ENCODE measurements around the gene PDZD4.

Gene PDZD4

DNA sequence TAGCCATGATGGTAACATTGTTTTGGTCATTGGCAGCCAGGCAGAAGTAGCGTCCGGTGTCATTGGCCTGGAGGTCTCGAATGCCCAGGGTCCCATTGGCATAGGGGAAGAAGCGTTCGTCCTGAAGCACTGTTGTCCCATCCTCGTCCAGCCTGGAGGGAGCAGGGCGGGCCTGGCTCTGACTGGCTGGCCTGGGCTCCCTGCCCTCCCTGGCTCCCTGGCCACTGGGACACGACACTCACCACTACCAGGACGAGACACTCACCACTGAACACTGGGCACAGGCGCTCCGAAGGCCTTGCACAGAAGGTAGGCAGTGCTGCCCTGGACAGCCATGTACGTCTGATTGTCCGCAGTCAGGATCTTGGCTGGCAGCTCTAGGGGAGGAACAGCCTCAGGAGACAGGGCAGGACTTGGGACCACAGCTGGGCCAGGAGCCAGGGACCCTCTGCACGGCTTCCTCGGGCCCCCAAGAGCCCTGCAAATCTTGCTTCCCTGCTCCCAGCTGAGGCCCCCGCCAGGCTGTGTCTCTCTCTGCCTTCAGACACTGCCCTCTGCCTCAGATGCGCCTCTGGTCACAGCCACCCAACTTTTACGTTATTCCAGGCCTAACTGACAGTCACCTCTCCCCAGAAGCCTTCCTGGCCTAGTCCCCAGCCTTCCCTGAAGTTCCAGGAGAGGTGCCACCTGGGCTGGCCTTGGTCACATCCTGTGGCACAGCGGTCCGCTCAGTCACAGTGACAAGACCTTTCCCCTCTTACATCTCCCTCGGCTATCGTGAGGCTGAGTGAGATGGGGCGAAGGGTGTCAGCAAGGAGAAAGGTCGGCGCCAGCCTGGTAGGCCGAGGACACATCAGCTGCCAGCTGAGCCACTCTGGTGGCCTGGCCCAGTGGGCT lies 38.5 kb upstream of the PDZD4 start:
- DNase-seq (ENCODE audit: low read depth) = no peak

GRCh38 chrX:153867671-153868070 lies 37.3 kb upstream of the PDZD4 start:
- DNase-seq (ENCODE audit: low read depth) = no peak

DNA sequence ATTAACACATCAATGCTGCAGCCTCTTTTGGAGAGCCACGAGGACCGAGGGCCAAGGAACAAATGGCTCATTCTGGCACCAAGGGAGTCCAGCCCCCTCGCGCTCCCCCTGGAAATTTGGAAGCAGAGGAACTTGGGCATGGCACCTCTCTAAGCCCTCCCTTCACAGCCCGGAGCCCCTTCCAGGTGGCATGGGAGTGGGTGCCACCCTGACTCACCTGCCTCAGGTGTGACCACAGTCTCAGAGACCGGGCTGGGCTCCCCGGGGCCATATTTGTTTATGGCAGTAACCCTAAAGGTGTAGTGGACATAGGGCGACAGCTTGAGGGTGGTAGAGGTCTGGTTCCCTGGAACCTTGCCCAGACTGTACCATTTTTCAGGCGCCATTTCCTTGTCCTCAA lies 36.8 kb upstream of the PDZD4 start:
- DNase-seq (ENCODE audit: low read depth) = no peak

DNA sequence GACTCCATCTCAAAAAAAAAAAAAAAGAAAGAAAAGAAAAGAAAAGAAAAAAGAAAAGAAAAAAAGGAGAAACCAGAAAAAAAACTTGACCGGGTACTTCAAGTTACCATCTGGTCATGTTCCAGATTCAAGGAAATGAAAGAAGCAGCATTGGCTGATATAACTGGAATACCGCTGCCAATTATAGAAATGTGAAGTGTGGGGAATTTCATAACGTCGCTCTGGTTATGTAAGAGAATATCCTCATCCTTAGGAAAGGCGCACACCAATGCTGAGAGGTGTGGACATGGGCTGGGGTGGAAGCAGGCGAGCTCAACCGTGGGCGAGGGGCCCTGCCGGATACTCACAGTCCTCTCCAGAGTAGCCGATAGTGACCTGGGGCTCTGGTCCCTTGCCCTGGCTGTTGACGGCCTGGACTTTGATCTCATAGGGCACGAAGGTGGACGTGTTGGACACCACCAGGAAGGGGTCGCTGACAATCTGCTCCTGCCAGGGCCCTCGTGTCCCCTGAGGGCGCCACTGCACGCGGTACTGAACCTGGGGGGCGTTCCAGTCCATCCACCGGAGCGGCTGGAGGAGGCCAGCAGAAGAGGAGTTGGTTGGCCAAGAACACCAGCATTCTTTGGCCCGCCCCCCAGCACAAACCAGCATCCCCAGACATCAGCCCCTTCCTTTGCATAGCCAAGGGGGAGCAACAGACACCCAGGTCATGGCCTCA lies 36.1 kb upstream of the PDZD4 start:
- DNase-seq (ENCODE audit: low read depth) = no peak

GRCh38 chrX:153865685-153866084 lies 35.3 kb upstream of the PDZD4 start:
- DNase-seq (ENCODE audit: low read depth) = no peak

GRCh38 chrX:153865321-153865580 lies 34.9 kb upstream of the PDZD4 start:
- no peak for DNase-seq (ENCODE audit: low read depth)

- DNase-seq (ENCODE audit: low read depth) = no peak
Observed at GRCh38 chrX:153864561-153865320, 34.4 kb upstream of the PDZD4 start.

GRCh38 chrX:153864101-153864500 lies 33.8 kb upstream of the PDZD4 start:
- no peak for DNase-seq (ENCODE audit: low read depth)

GRCh38 chrX:153863251-153863991 lies 33.1 kb upstream of the PDZD4 start:
- DNase-seq (ENCODE audit: low read depth) = no peak

- no peak for DNase-seq (ENCODE audit: low read depth)
Observed at GRCh38 chrX:153862369-153863250, 32.3 kb upstream of the PDZD4 start.

DNA sequence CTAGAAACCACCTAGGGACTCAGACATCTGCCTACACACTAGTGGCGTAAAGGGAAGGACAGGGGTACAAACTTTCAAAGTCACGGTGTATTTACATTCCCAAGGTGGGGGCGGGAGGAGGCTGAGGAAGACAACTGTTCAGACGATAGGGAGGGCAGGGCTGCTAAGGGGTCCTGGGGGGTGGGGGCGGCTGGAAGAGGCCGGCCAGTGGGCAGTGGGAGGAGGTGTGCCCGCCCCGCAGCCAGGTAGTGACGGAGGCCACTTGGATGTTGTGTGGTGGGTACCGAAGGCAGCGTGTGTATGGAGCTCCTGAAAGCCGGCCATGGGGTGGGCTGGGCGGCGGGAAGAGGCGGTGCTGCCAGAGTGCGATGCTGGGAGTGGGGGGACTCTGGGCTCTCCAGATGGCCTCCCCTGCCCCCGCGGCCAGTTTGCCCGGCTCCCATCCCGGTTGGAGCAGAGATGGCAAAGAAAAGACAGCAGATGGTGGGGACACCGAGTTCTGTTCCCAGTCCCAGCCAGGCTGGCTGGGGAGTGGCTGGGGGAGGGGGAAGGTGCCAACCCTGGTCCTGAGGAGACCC lies 31.5 kb upstream of the PDZD4 start:
- no peak for DNase-seq (ENCODE audit: low read depth)

DNA sequence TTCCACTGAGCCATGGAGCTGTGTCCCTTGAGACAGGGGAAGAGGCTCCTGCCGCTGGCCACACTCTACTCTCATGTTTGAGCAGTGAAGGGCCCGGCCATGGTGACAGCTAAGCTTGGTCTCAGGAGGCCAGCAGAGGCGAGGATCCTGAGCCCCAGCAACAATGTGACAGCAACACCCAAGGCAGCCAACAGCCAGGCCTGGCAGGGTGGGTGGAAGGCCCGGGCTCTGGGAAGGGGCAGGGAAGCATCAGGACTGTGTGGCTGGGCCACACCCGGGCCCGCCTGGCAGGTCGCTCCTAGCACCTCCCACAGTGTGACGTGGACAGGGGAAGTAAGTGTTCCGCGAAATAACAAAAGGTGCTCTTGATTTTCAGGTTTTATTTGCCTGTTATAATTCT lies 30.8 kb upstream of the PDZD4 start:
- DNase-seq (ENCODE audit: low read depth) = no peak

- DNase-seq (ENCODE audit: low read depth) = no peak
Observed at GRCh38 chrX:153857348-153857903, 27.1 kb upstream of the PDZD4 start.

DNA sequence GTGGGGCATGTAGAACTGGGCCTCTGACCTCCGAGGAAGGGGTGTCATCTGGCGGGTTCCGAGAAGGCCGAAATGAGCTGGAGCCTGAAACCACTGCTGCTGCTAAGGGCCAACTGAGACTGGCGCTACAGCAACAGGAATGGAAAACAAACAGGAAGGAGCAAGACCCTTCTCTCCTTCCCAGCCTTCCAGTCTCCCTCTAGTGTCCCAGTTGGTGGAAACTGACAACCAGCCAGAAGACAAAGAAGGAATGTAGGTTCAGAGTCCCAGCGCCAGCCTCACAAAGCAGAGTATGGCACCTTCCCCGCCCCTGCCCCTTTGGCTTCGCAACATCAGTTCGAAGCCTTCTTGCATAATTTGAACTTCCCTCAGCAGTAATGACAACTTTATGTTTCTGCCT lies 24.4 kb upstream of the PDZD4 start:
- no peak for DNase-seq (ENCODE audit: low read depth)

DNA sequence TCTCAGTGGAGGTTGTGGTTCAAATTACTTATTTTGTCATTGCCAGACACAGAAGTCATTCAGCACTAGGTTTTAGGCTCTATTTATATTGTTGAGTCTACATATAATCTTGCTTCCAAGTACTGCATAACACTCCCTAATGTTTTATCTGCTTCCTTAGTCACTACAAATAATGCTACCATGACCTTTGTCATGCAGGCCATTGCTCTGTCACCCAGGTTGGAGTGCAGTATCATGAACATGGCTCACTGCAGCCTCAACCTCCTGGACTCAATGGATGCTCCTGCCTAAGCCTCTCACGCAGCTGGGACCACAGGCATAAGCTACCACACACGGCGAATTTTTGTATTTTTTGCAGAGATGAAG lies 23.5 kb upstream of the PDZD4 start:
- no peak for DNase-seq (ENCODE audit: low read depth)

GRCh38 chrX:153853180-153853901 lies 23.0 kb upstream of the PDZD4 start:
- no peak for DNase-seq (ENCODE audit: low read depth)

DNA sequence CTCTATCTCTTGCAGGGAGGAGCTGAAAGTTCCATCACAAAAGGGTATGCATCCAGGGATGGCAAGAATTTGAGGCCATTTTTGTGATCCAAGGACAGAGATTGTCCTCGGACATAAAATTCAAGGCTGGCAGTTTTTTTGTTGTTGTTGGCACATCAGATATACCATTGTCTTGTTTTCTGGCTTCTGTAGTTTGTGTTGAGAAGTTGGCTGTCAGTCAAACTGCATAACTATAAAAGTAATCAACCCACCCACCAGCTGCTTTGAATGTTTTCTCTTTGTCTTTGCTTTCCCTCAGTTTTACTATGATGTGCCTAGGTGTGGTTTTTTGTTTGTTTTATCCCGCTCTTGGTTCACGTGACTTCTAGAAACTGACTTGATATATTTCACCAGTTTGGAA lies 21.6 kb upstream of the PDZD4 start:
- DNase-seq (ENCODE audit: low read depth) = no peak

- DNase-seq (ENCODE audit: low read depth) = no peak
Observed at GRCh38 chrX:153848325-153848724, 18.0 kb upstream of the PDZD4 start.

GRCh38 chrX:153845842-153846241 lies 15.5 kb upstream of the PDZD4 start:
- DNase-seq (ENCODE audit: low read depth) = no peak

DNA sequence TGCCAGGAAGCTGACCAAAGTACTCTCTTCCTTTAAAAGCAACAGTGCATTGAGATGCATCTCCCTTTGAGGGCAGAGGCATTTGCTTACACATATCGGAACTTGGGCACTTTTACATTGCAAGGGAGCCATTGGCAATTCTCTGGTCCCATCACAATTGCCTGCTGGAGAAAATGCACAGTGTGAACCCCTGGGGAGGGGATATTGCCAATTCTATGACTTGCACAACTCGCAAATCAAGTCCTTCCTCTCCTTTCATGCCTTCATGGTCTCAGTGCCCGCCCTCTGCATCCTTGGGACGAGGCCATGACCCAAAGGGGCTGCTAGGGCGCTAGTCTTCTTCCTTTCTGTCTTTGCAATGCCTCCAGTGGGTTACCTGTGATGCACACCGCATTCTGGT lies 14.9 kb upstream of the PDZD4 start:
- no peak for DNase-seq (ENCODE audit: low read depth)
